Activated CD8-positive, alpha-beta memory T cell treated with anti-CD3 and anti-CD28 coated beads for 1 hour (primary cell): ENCODE data around the gene KCNMA1.
"Not testable (repeated sequence)": the region's sequence is repeated elsewhere in the genome, so short reads cannot be mapped to it uniquely, and the experiment has no call there.

Experiments used
- DNase-seq, 2 donors: peaks; one replicate each; pipeline ENCODE4 v3.0.0-alpha.2; 2020; ENCODE audit warnings: low read depth in 1 of 2; ENCODE audit errors: extremely low read depth in 1 of 2

Gene KCNMA1

DNA sequence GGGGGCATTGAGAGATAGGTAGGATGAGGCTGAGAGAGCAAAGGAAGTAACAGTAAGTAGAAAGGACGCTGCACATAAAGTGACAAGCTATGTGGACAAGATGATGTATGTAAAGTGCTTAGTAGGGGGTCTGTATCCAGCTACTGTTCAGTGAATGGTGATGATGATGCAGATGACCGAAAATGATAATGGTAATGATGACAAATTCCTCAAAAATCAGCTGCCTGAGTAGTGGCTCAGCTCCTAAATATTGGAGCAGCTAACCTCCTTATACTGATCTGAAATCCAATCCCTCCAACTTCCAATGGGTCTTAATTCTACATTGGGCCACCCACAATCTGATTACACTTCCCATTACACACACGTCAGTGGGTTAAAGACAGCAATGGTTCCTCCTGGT lies 27.1 kb upstream of the KCNMA1 start:
- DNase-seq = no peak

DNA sequence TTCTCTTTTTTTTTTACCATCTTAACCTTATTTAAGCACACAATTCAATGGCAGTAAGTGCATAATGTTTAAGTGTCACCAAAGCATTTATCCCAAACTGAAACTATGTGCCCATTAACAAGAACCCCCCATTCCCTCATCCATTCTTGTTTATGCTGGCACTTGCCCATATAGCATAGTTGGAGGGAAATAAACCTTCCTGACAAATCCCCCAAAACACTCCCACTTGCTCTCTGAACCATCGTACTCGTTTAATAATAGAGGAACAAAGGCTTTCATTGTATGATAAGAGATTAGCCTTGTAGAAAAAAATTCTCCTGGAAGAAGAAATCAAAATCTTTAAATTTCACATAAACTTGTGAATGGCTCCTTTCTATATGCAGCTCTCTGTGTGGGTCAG lies 26.4 kb upstream of the KCNMA1 start:
- no peak for DNase-seq

DNA sequence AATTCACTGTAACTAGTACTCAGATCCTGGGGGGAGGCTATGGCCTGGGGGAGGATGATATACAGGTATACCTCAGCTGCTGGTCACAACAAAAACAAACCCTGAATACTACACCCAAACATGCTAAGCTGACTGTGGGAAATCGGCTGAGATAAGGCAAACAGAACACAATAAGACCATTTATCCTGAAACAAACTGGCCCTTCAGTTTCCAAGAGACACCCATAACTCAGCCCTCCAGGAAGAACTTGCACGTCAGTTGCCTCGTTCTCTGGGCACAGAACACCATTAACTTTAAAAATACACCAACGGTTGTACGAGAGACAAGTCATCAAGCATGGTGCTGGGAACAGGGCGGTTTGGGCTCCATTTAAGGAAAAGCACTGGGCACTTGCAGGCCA lies 24.1 kb upstream of the KCNMA1 start:
- no peak for DNase-seq

DNA sequence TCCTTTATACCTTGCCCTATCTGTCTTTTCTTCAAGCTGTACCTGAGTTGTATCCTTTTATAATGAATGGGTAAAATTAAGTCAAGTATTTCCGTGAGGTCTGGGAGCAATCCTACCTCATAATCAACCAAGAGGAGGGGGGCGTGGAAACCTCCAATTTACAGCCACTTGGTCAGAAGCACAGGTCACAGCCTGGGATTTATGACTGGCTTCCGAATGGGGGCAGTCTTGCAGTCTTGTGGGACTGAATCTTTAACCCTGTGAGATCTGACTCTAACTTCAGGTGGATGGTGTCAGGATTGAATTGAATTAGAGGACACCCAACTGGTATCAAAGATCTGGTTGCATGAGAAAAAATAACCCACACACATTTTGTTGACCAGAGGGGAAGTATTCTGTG lies 23.5 kb upstream of the KCNMA1 start:
- no peak for DNase-seq

DNA sequence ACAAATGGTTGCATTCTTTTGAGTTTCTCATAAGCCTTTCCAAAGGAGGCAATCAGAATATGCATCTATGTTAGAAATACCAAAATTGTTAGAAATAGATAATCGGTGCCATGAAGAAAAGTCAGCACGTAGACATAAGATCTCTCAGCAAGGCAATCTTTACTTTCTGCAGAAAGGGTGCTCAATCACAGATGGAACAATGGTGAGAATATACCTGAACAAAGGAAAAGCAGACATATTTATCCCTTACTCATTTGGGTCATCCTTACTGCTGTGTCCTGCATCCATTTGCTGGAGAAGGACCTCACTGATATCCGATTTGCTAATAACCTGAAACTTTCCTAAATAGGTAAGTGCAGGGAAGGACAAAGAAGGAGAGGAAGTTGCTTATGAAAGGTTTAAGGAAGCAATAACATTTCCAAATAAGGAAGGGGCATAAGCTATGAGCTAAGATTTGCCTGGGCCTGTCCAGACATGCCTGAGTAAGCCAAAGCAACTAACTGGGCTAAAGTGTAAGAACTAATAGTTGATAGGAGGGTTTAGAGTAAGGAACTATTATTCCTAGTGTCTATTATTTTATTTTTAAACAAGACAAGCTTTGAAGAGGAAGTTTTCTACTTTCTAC lies 21.6 kb upstream of the KCNMA1 start:
- not testable (repeated sequence) for DNase-seq

DNA sequence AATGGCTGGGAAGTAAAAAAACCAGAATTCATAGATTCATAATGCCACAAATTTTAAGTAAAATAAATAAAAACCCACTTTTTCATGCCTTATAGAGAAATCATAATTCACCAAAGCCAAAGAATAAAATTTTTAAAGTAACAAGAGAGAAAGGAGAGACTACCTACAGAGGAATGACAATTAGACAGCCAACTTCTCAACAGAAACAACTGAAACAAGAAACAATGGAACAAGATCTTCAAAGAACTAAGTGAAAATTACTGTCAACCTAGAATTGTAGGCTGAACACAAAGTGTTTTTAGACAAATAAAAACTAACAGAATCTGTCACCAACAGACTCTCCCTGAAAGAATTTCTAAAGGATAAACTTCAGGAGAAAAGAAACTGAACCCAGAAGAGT lies 15.6 kb upstream of the KCNMA1 start:
- no peak for DNase-seq

DNA sequence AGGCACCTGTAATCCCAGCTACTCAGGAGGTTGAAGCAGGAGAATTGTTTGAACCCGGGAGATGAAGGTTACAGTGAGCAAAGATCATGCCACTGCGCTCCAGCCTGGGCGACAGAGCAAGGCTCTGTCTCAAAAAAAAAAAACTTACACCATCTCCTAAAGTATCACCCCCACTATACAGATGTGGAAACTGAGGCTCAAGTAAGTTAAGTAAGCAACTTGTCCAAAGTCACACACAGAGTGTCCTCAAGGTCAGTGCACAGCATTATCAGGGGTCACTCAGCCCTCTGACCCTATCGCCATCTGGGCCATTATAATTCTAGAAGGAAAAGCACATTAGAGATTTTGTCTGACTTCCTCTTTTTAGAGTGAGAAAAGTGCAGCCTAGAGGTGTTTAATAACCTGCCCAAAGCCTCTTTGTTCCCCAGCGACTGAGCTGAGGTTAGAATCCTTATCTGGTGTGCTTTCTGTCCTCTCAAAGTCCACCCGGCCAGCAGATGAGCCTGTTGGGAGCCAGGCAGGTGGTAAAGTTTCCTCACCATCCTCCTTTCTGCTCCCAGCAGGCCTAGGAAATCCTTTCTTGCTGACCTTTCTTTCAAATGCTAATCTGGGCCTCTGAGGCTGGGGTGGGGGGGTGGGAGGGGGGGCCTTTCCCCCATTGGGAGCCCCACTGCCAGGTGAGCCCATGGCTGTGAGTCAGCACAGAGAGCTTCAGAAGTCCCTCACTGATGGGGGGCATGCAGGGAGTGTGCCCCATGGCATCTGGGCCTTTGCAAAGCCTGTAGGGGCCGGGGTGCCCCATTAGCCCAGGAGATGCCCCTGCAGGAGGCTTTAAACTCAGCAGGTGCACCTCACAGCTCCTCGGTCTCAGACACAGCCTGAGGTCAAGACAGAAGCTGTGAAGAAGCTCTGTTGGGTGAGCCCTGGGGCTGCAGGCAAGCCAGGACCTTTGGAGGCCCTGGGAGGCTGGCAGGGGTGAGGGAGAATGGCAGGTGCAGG lies 12.0 kb upstream of the KCNMA1 start:
- no peak for DNase-seq

DNA sequence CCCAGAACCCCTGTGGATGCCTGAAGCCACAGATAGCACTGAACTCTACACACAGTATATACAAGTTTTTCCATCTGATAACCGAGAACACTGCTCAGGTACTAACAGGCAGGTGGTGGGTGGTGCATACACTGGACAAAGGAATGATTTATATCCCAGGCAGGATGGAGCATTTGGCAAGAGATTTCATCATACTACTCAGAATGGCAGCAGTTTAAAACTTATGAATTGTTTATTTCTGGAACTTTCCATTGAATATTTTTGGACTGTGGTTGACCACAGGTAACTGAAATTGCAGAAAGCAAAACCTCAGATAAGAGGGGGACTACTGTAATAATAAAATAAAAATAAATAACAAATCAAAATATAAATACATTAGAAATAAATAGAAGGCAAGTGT lies 10.9 kb upstream of the KCNMA1 start:
- no peak for DNase-seq

DNA sequence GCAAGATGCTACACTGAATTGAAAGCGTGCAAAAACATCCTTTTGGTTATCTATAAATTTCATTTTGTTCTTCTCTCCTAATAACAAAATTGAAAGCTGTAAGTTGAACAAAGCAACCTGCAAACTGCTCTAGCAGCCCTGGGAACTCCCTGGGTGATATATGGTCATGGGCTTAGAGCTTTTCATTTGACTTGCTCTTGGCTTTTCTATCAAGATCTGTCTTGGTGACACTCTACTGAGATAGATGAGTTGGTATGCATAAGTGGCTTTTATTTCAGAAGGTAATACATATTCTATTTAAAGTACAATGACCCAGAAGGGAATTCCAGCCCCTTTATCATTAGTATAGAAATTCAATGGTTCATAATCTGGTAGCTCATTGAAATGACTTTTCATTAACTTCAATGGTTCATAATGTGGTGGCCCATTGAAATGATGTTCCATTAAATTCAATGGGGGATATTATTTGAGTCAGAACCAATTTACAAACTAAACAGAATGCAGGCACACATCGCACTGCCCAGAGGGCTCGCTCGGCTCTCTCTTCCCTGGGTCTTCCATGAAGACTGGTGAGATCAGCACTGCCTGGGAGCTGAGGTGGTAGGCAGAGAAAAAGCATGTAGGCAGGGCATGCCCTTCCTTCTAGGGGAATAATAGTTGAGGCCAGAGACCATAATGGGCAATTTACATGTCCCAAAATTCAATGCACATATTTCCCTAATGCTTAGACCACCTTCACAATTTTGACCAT lies 10.1 kb upstream of the KCNMA1 start:
- no peak for DNase-seq

DNA sequence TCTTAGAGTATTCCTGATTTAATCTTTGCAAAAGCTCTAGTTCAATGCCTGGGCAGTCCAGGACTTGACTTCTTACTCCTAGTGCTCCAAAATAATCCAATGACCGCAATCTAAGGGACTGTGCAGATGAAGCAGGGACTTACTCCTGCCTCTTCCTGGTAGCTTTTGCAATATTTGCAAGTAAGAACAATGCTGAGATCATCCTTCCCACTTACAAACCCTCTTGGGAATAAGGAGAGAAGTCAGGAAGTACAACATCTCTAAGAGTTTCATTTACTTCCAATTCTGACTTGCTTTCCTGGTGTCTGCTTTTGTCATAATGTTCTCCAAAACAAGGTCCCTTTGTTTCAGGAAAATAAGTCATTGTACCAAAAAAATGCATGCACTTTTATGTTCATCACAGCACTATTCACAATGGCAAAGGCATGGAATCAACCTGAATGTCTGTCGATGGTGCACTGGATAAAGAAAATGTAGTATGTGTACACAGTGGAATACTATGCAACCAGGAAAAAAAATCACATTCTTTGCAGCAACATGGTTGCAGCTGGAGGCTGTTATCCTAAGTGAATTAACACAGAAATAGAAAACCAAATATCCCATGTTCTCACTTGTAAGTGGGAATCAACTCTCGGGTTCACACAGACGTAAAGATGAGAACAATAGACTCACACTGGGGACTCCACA lies 7.1 kb upstream of the KCNMA1 start:
- DNase-seq = no peak

DNA sequence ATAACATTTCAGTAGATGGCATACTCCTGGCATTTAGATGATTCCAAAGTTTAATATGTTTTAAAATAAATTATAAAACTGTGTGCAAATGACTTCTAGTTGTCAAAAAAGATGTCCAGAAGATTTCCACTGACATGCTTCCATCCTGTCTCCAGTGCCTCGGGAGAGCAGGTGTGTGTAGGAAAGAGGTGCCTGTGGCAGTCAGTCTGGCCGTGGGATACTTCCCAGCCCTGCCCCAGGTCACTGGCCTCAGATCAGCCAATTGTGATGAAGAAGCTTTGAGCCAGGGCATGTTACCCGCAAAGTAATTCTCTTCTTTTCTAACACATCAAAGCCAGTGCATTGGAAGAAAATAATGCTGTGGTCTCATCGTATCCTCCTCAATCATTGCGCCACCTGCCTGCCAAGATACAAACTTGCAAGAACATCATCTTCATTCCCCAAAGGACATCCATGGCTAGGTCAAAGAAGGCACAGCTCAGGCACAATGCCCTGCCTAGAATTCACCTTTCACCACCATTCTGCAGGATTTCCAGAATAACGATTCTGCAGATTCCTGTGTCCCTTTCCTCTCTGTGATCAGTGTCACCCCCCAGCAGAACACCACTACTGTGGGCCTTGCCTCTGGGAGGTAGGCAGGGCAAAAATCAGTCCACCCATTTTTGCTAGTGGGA lies 6.3 kb upstream of the KCNMA1 start:
- no peak for DNase-seq

DNA sequence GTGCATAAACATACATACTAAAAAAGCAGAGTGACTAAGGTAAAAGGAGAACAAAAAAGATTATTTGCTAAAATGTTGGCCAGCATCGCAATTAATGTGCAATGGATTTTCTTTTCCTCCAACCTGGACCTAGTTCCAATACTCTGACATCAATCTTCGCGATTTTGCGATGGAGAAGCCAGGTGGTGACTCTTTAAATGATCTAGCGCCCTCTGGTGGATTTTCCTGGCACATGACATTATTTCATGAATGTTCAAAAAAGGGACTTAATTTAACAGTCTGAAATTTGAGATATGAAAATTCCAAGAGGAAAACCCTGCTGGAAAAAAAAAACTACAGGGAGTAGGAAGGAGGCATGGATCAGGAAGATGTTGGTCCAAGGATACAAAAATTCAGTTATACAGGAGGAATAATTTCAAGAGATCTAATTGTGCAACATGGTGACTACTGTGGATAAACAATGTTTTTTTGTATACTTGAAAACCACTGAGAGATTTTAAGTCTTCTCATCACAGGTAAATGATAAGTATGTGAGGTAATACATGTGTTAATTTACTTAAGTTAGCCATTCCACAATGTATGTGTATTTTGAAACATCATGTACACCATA lies 4.3 kb upstream of the KCNMA1 start:
- peak; percentile 10 to 25 for DNase-seq

DNA sequence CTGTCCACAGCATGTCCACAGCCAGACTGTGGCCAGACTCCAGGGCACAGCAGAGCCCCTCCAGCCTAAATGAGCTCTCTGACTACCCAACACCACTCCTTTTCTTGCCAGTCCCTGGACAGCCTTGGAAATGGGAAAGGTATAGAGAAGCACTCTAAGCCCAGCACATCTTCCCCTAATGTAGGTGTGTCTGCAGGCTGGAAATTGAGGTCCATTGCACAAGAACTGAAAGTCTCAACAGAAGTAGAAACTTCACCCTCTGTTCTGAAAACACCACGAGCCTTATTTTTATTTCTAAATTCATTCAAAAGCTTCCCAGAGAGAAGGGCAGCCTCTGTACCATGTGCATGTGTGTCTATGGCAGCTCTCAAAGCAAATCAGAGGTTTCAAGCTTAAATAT lies 3.7 kb upstream of the KCNMA1 start:
- no peak for DNase-seq

DNA sequence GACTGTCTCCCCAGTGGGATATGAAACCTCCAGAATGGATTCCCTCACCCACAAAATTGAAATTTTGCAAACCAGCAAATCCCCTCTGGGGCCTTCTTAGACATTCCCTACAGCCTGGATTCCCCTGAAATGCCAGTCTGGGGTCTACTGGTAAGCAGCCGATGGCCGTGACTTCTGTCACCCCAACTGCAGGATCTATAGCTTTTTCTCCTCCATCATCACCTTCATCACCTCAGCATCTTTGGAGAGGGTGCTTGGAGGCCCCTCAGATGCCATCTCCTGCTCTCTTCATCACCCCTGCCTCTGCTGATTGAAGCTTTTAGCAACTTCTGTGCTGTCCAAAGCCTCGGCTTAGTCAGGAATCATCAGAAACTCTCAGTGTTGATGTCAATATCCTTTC lies 2.6 kb upstream of the KCNMA1 start:
- no peak for DNase-seq

DNA sequence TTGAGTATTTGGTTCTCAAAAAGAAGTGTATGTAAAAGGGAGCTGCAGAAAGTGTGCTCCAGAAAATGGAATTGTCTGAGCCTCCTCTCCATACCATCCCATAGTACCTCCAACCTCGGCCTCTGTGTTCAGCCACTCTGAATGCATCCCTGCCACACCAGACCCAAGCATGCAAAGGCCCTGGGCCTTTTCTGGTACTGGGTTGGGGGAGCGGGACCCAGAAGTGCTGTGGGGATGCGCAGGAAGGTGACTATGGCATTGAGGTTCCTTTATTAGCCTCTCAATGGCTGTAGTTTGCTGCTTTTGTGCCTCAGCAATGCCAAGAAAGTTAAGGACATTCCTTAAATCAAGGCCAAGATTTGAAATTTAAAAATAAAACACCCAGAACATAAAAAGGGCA lies 2.1 kb upstream of the KCNMA1 start:
- no peak for DNase-seq

DNA sequence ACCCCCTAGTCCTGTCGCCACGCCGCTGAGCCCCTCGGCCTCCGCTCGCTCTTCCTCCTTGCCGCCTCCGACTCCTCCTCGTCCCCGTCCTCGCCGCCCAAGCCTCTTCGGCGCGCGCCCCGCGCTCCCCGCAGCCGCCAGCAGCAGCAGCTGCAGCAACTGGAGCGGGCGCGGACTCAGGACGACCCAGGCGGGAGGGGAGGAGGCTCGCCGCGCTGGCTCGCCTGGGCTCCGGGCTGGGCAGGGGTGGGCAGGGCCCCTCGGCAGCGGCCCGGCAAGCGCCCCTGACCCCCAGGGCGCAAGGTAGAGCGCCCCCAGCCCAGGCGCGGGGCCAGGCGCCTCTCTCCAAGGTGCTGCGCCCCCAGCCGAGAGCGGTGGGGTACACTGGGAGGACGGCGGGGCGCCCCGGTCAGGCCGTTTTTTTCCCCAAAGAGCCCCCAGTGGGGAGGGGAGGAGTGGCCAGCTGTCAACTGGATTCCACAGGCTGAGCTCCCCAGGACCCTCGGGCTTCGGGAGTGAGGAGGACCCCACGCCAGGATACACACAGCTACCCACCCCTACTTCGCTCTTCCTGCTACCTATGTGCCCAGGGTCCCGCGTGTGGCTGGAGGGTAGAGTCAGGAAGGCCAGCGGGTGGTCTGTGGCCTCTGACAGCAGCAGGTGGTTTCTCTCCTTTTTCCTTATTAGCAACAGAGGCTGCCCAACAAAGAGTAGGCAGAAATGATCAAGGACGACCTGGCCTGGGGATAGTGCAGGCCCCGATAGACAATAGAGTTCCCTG lies 903 bp upstream of the KCNMA1 start:
- DNase-seq = no peak

DNA sequence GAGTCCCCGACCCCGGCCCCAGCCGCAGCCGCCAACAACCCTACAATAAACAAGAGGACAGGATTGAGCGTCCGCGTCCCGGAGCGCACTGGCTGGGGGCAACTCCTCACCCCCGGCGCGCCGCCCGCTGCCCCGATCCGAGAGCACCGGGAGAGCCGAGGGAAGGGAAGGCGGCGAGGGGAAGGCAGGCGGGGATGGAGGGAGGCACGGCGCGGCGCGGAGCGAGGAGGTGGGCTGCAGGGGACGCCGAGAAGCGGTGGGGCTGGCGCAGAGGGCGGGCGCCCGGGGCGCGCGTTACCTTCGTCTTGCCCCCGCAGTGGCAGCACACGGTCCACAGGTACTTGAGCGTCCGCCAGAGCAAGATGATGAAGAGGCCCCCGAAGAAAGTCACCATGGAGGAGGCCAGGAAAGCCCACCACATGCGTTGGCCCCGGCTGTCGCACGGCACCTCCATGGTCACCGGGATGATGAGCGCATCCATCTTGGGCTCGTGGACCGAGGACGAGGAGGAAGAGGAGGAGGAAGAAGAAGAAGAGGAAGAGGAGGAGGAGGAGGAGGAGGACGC lies 559 bp downstream of the KCNMA1 start:
- no peak for DNase-seq

DNA sequence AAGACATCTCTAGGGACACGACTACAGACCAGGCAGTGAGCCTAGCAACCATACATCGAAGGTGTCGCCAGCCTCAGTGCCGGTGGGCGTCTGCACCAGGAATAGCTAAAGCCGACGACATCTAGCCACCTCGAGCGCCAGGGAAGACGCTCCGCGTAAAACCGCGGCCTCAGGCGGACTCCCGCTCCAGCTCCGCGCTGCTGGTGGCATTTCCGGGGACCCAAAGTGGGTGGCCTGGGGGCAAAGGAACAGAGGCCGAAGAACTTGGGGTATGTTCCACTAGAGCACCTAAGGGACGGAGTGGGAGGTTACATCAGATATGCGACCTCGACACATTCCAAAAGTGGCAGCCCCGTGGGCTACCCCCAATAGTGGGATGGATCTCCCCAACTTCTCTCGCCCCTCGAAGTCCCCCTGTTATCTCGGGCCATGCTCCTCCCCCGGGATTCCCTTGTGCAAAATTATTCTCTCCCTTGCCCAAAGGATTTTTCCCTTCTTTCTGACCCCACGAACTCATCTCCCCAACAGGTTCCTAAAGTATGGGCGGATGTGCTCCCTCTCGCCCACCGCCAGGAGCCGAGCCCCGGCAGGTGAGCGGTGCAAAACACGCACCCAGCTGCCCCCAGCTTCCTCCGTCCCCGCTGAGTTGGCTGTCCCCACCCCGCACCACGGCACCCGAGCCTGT lies 1.2 kb downstream of the KCNMA1 start:
- DNase-seq = no peak
